Activated CD4-positive, alpha-beta T cell treated with anti-CD3 and anti-CD28 coated beads, Interleukin-2, amount 50 U/mL, for 1 hour (primary cell): ENCODE measurements around the gene JPT2.

Experiments
- DNase-seq: peaks from one replicate; pipeline ENCODE4 v3.0.0-alpha.2; 2020

Gene JPT2, protein sequence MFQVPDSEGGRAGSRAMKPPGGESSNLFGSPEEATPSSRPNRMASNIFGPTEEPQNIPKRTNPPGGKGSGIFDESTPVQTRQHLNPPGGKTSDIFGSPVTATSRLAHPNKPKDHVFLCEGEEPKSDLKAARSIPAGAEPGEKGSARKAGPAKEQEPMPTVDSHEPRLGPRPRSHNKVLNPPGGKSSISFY

DNA sequence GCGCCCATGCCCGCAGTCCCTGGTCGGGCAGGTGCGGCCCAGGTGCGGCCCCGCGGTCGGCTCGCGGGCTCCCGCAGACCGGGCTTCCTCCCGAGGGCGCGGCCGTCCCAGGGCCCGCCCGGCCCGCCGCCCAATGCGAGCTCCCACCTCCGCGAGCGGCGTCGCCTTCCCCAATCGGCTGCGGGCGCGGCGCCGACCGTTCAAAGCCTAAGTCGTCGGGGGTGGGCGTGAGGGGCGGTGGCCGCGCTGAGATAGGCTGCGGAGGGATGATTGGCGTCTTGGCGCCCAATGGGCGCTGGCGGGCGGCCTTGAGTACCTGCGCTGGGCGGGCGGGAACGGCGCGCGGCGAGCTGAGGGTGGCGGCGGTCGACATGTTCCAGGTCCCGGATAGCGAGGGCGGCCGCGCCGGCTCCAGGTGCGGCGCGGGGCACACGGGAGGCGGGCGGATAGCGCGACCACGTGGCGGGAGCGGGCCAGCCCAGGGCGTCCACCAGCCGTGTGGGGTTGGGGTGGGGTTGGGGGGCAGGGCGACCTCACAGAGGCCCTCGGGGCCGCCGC is at the start of gene JPT2:
Gene JPT2, plus strand, starts transcription at position 338 of the 558 bp plus-strand sequence. Its CDS starts 34 bp downstream, at position 372.
- DNase-seq: peak; percentile 94

DNA sequence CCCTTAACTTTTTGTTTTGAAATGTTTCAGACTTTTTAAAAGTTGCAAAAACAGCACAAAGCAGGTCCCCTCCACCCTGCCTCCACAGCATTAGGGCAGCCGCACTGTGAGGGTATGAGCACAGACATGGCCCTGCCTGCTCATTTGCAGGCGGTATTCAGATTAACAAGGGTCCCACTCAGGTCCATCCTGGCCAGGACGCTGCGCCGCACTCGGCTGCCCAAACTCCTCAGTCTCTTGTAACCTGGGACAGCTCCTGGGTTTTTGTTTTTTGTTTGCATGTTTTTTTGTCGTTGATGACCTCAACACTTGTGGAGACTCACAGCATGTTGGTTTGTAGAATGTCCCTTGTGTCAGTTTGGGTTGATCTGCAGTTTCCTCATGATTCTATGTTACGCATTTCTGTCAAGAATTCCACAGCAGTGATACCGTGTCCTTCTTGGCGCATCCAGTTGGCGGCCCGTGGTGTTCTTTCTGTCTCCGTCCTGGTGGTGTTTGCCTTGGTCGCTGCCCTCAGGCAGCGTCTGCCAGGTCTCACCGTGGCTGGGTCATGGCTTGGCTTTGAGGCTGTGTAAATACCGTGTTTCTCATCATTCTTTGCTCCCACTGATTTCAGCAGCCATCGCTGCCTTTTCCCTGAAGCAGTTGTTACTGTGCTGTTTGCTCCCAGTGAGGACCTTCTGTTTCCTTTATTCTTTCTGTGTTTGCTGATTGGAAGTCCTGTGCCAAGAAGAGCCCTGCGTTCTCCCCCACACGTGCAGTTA is 47.4 kb upstream of the JPT2 start:
- DNase-seq: no peak

GRCh38 chr16:1631230-1631629 is 46.8 kb upstream of the JPT2 start:
- no peak for DNase-seq

DNA sequence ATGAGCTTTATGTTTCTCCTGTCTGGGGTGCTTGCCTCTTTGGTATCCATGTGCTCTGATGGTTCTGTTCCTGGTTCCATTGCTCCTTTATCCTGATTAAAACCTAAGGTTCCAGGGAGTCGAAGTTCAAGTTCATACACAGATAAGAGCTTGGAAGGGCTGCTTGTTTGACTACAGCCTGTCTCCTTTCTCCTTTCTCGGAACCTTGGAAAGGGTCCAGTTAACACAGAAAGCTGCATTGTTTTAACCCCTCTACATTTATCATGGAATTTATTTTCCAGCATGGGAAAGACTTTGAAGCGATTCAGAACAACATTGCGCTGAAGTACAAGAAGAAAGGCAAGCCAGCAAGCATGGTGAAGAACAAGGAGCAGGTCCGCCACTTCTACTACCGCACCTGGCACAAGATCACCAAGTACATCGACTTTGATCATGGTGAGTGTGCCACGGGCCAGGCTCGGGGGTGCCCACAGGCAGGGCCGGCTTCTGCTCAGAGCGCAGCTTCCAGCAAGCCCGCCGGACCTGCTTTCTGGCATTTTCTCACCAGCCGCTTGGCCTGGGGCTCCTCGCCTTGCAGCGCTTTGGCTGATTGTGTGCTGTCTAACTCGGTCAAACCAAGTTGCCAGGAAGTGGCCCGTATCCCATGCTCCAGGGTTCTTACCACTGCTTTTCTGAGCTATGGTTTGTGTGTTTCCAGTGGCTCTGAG is 46.0 kb upstream of the JPT2 start:
- no peak for DNase-seq

- DNase-seq: no peak
These were observed 45.5 kb upstream of the JPT2 start for GRCh38 chr16:1632638-1632970.

- no peak for DNase-seq
These were observed 44.8 kb upstream of the JPT2 start for GRCh38 chr16:1633310-1633709.

DNA sequence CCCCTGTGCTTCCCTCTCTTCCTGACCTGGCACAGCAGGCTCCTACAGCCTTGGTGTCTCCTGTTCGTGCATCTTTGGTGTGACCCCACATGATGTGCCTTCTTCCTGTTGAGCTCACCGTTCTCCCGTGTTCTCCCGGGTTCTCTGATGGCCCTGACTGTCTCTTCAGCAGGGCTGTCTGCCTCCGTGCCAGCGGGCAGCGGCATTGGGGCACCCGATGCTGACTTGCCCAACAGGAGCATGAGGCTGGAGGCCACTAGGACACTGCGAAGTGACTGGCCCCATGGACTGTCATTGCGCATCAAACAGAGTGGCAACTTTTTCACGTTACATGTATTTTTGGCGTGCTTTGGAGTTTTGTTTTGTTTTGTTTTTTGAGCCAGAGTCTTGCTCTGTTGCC is 43.5 kb upstream of the JPT2 start:
- DNase-seq: no peak

GRCh38 chr16:1635070-1635469 is 43.0 kb upstream of the JPT2 start:
- no peak for DNase-seq

DNA sequence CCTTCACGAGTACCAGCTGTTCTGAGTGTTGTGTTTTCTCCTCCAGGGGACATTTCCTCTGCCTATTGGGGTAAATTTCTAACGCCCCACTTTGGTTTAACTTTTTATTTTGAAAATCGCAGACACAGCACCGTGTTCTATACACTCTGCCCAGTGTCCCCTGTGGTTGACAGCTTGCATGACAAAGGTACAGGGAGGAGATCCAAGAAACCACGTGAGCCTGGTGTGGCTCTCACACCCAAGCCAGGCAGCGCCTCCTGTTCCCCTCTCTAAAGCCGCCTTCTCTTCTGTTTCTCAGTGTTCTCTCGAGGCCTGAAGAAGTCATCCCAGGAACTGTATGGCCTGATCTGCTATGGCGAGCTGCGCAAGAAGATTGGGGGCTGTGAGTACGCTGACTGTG is 40.6 kb upstream of the JPT2 start:
- DNase-seq: no peak

GRCh38 chr16:1638757-1639156 is 39.3 kb upstream of the JPT2 start:
- DNase-seq: no peak

GRCh38 chr16:1639282-1639681 is 38.8 kb upstream of the JPT2 start:
- no peak for DNase-seq

- DNase-seq: no peak
These were observed 38.2 kb upstream of the JPT2 start for GRCh38 chr16:1639860-1640259.

DNA sequence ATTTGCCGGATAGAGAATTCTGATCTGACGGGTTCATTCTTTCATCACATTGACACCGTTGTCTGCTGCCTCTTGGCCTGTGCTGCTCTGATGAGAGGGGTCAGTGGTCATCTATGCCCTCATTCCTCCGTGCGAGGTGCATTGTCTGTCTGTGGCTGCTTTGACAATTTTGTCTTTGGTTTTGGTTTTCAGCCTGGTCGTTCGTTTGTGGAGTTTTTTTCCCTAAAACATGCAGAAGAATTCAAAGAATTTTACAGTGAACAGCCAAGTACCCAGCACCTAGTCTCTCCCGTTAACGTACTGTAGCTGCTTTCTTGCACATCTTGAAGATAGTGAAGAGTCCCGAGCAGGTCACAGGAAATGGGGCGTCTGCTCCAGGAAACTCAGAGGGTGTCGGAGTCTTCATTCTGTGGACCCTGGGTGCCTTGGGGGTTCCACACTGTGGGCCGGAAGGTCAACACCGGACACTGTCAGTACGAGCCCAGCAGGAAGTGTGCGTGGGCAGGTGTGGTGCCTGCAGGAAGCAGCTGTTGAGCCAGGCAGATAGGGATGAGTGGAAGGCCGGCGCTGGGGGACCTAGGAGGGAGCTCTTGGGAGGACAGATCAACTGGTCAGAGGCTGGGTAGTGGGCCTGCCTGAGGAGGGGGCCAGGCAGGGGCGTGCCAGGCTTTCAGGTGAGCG is 37.7 kb upstream of the JPT2 start:
- no peak for DNase-seq

DNA sequence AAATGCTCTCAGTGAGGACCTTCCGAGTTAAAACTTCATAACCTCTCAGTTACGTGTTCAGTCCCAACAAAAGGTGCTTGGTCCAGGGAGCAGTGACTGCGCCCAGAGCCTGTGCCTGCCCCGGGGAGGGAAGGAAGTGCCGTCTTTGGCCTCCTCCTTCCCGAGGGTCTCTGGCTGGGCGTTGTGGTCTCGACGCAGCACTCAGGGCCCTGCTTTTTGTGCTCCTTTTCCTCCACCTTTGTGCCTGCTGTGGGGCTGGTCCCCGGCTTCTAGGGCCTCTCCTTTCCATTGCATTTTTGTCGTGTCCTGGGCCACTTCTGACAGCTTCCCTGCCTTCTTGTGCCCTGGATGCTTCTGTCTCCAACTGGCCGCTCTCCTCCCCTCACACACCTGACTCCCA is 36.8 kb upstream of the JPT2 start:
- DNase-seq: no peak

- no peak for DNase-seq
These were observed 35.9 kb upstream of the JPT2 start for GRCh38 chr16:1642148-1642547.

DNA sequence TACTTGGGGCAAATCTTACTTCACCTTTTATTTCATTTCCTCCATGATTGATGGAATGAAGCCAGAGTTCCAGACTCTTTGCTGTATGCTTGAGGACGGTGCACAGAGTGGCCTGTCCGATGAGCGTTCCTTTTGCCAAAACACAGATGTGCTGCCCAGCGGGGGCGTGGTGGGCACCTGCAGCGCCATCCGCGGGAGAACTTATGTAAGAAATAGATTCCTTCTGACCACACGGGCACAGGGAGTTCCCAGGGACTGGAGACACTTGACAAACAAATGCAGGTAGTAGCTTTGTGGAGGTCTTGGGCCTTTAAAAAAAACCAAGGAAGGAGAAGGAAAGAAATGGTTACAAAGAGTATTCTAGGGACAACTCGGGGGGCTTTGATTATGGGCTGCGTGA is 35.3 kb upstream of the JPT2 start:
- DNase-seq: no peak

- no peak for DNase-seq
These were observed 34.6 kb upstream of the JPT2 start for GRCh38 chr16:1643521-1643920.

GRCh38 chr16:1645914-1646525 is 32.1 kb upstream of the JPT2 start:
- peak; percentile 9 for DNase-seq

DNA sequence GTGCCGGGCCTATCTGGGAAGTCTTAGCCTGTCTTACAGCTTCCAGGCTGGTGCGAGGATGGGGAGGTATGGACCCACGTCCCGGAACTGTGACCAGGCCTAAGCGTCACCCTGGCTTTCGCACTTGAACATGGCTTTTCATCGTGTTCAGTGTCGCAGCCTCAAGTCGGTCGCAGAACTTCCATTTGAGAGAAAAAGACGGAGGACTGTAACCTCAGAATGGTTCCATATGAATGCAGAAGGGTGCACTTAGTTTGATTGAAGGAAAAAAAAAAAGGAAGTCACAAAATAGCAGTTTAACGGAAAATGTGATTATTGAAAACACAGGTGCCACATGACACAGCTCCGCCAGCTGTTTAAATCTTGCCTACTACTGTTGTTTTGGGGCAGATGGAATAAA is 30.2 kb upstream of the JPT2 start:
- DNase-seq: no peak

DNA sequence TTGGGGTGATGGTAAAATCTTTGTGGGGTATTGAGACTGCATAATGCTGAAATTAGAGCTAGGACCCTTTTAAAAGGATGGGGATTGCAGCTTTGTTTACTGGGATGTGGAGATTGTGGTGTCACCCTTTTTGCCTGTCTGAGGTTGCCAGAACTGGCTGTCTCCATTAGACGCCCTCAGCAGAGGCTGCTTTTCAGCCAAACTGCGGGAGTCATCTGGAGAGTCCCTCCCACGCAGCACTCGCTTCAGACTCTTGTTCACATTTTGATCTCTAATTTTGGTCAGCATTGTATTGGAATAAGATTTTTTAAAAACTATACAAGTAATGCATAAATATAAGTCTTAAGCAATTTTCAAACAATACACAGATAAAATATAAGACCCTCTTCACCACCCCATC is 27.9 kb upstream of the JPT2 start:
- DNase-seq: no peak

DNA sequence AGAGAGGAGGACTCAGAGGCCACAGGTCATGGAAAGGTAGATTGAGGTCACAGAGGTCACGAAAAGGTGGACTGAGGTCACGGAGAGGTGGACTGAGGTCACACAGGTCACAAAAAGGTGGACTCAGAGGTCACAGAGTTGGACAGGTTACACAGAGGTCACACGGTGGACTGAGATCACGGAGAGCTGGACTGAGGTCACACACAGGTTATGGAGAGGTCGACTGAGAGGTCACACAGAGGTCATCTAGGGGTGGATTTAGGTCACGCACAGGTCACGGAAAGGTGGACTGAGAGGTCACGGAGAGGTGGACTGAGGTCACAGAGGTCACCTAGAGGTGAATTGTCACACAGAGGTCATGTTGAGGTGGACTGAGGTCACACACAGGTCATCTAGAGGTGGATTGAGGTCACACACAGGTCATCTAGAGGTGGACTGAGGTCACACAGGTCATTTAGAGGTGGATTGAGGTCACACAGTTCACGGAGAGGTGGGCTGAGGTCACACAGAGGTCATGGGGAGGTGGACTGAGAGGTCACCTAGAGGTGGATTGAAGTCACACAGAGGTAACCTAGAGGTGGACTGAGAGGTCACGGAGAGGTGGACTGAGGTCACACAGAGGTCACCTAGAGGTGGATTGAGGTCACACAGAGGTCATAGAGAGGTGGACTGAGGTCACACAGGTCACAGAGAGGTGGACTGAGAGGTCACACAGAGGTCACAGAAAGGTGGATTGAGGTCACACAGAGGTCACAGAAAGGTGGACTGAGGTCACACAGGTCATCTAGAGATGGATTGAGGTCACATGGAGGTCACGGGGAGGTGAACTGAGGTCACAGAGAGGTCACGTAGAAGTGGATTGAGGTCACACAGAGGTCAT is 26.7 kb upstream of the JPT2 start:
- no peak for DNase-seq

DNA sequence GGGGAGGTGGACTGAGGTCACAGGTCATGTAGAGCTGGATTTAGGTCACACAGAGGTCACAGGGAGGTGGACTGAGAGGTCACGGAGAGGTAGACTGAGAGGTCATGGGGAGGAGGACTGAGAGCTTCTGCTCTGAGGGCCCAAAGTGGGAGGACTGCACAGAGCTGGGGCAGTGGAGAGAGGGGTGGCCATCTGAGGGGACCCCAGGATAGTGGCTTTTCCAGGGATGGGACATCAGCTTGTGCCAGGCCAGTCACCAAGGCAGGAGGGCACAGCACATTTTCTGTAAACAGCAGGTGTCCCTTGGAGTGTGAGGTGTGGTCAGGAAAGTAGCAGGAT is 26.1 kb upstream of the JPT2 start:
- DNase-seq: no peak
